Measurements from ENCODE around the gene AMOTL1. TPM values are rescaled to one million over a fixed set of nuclear protein-coding genes. Genes with fewer than 3 reads are reported as not detected.

The AMOTL1 gene
- total and polyA plus RNA-seq, 2 donors (not counting 3 experiments of a cell fraction or from before 2014, with no cell fraction given): 12.5 to 37.8 TPM

- Histone ChIP-seq H4K20me1 (replicated peaks; ENCODE audit: control insufficient read depth, extremely low read depth, insufficient read depth, low read length) (no peaks in the 10 kb centered on the region), H3K4me2 (ENCODE audit: insufficient read depth, low read length) (no peak overlapping the region), H3K27me3 (ENCODE audit: control insufficient read depth in 2 of 2, insufficient read depth in 2 of 2, low read length in 2 of 2) (no peaks in the 10 kb centered on the region), H3K27ac (ENCODE audit: insufficient read depth, low read depth, low read length) (peak overlapping the region; percentile 23), H3K4me1 (ENCODE audit: control insufficient read depth, extremely low read depth, insufficient read depth, low read length) (peaks cover 11% of the 10 kb centered on the region), H2AFZ (ENCODE audit: low read depth, low read length) (no peak overlapping the region), H3K79me2 (ENCODE audit: control insufficient read depth, insufficient read depth, low read length) (no peaks in the 10 kb centered on the region), H3K9ac (replicated peaks; ENCODE audit: extremely low read depth, insufficient read depth, low read length) (no peak overlapping the region), H3K9me1 (replicated peaks; ENCODE audit: control insufficient read depth, extremely low read depth, insufficient read depth, low read length) (no peaks in the 10 kb centered on the region), H3K4me3 (replicated peaks in 1 of 3; ENCODE audit: insufficient read depth in 1 of 3, low read depth in 1 of 3, low read length in 3 of 3) (no peak overlapping the region), H3K36me3 (ENCODE audit: control insufficient read depth in 2 of 2, extremely low read depth in 1 of 2, insufficient read depth in 2 of 2, low read length in 2 of 2) (no peaks in the 10 kb centered on the region), H3K9me3 (replicated peaks; ENCODE audit: control insufficient read depth, insufficient read depth, low read length) (no peaks in the 10 kb centered on the region)
- intact Hi-C loops (cut with micrococcal nuclease) (loop anchor here (10.0 kb wide), 1 partner anchor 351 kb away; the partner anchor contains the start of gene FUT4), dilution Hi-C loops (cut with MboI; ENCODE audit: extremely low pct_ligation_motif_present, low sequenced_read_pairs) (no loop called here)
- peak; percentile 42 for DNase-seq (ENCODE audit: low read depth, low spot score)
- ChIA-PET CTCF (interaction anchor here (1.0 to 3.5 kb wide), 7 partner anchors 8 to 274 kb away, joined by 4 to 61 read pairs (median 4); no protein-coding TSS in a partner anchor), POLR2A (no interaction called here)
- no TSS peak for BruUV-seq (replicated peaks)
- TF ChIP-seq POLR2A (IDR thresholded peaks at IDR 0.05; ENCODE audit: low read depth, low read length) (no peak), MAX (IDR thresholded peaks at IDR 0.05; ENCODE audit: insufficient read depth, insufficient read length) (no peak), JUN (IDR thresholded peaks at IDR 0.05; ENCODE audit: borderline replicate concordance, insufficient read depth, insufficient read length, low read depth) (peak; percentile 12)
- FAIRE-seq: no peak
These were observed 127.3 kb downstream of the AMOTL1 start for GRCh38 chr11:94895451-94895850.

- no peak for TF ChIP-seq MYC (IDR thresholded peaks at IDR 0.05; ENCODE audit: low read depth, low read length)
- peak; percentile 71 for TF ChIP-seq FOS (IDR thresholded peaks at IDR 0.05; ENCODE audit: borderline replicate concordance, insufficient read depth, low read length)
- peak; percentile 28 for TF ChIP-seq JUN (IDR thresholded peaks at IDR 0.05; ENCODE audit: borderline replicate concordance, insufficient read depth, insufficient read length, low read depth)
- no peaks in the 10 kb centered on the region for H3K9me3 ChIP-seq (replicated peaks; ENCODE audit: control insufficient read depth, insufficient read depth, low read length)
- no peak overlapping the region for H3K9ac ChIP-seq (replicated peaks; ENCODE audit: extremely low read depth, insufficient read depth, low read length)
- no peaks in the 10 kb centered on the region for H3K79me2 ChIP-seq (ENCODE audit: control insufficient read depth, insufficient read depth, low read length)
- peak overlapping the region; percentile 23 for H3K27ac ChIP-seq (ENCODE audit: insufficient read depth, low read depth, low read length)
- H3K36me3 ChIP-seq (ENCODE audit: control insufficient read depth in 2 of 2, extremely low read depth in 1 of 2, insufficient read depth in 2 of 2, low read length in 2 of 2): no peaks in the 10 kb centered on the region
- H2AFZ ChIP-seq (ENCODE audit: low read depth, low read length): no peak overlapping the region
- peak; percentile 43 for DNase-seq (ENCODE audit: low read depth, low spot score)
- intact Hi-C loops (cut with micrococcal nuclease) (loop anchor here (2.0 to 10.0 kb wide), 2 partner anchors 19 to 351 kb away; partner anchors contain the start of gene FUT4), dilution Hi-C loops (cut with MboI; ENCODE audit: extremely low pct_ligation_motif_present, low sequenced_read_pairs) (no loop called here)
- H3K4me3 ChIP-seq (replicated peaks in 1 of 3; ENCODE audit: insufficient read depth in 1 of 3, low read depth in 1 of 3, low read length in 3 of 3): no peak overlapping the region
- peak; percentile 75 for FAIRE-seq
- ChIA-PET POLR2A (no interaction called here), CTCF (interaction anchor here (0.7 to 3.5 kb wide), 9 partner anchors 9 to 1001 kb away, joined by 3 to 61 read pairs (median 4); no protein-coding TSS in a partner anchor)
- H3K27me3 ChIP-seq (ENCODE audit: control insufficient read depth in 2 of 2, insufficient read depth in 2 of 2, low read length in 2 of 2): no peaks in the 10 kb centered on the region
- no peaks in the 10 kb centered on the region for H3K9me1 ChIP-seq (replicated peaks; ENCODE audit: control insufficient read depth, extremely low read depth, insufficient read depth, low read length)
- H3K4me1 ChIP-seq (ENCODE audit: control insufficient read depth, extremely low read depth, insufficient read depth, low read length): peaks cover 11% of the 10 kb centered on the region
- no peaks in the 10 kb centered on the region for H4K20me1 ChIP-seq (replicated peaks; ENCODE audit: control insufficient read depth, extremely low read depth, insufficient read depth, low read length)
- no peak overlapping the region for H3K4me2 ChIP-seq (ENCODE audit: insufficient read depth, low read length)
- BruUV-seq (replicated peaks): no TSS peak
These were observed 127.8 kb downstream of the AMOTL1 start for GRCh38 chr11:94895971-94896370.

All from endothelial cell of umbilical vein (primary cell).